Gastrocnemius medialis (tissue), 4 donors: ENCODE data around the gene ENKD1.

ENCODE experiments used
- CTCF ChIP-seq, 5 experiments: fragments of 450-650 bp in 3 of 5; fragments of 200-600 bp in 2 of 5; sonication (generic) in 2 of 5; IDR thresholded peaks in 4 of 5; conservative IDR thresholded peaks in 1 of 5; 1 replicate in 4 of 5; 2 replicates in 1 of 5; pipeline ENCODE4 v1.5.1; 2016 to 2019; ENCODE audit warnings: antibody characterized with exemption in 5 of 5, mild to moderate bottlenecking in 3 of 5, moderate library complexity in 3 of 5
- POLR2A ChIP-seq, 2 donors: fragments of 450-650 bp; IDR thresholded peaks; one replicate each; pipeline ENCODE4 v1.6.1; 2017; ENCODE audit warnings: antibody characterized with exemption in 2 of 2, mild to moderate bottlenecking in 2 of 2, moderate library complexity in 2 of 2

GRCh38 chr16:67657751-67658518 lies 8.6 kb downstream of the ENKD1 start:
- TF ChIP-seq CTCF (IDR thresholded peaks at IDR 0.05 in 4 of 5, conservative IDR thresholded peaks at IDR 0.05 in 1 of 5), result no peak
- TF ChIP-seq POLR2A (IDR thresholded peaks at IDR 0.05), result no peak
